GM12891 (cell line): ENCODE results near the gene RAB4B.

Experiments
- POLR2A ChIP-seq: IDR thresholded peaks from 2 replicates; pipeline ENCODE4 v1.6.1; 2011; ENCODE audit warnings: low read depth, low read length, control low read depth
- POLR2AphosphoS5 ChIP-seq: IDR thresholded peaks from 2 replicates; pipeline ENCODE4 v1.6.1; 2011; ENCODE audit warnings: low read depth, low read length, control low read depth

DNA sequence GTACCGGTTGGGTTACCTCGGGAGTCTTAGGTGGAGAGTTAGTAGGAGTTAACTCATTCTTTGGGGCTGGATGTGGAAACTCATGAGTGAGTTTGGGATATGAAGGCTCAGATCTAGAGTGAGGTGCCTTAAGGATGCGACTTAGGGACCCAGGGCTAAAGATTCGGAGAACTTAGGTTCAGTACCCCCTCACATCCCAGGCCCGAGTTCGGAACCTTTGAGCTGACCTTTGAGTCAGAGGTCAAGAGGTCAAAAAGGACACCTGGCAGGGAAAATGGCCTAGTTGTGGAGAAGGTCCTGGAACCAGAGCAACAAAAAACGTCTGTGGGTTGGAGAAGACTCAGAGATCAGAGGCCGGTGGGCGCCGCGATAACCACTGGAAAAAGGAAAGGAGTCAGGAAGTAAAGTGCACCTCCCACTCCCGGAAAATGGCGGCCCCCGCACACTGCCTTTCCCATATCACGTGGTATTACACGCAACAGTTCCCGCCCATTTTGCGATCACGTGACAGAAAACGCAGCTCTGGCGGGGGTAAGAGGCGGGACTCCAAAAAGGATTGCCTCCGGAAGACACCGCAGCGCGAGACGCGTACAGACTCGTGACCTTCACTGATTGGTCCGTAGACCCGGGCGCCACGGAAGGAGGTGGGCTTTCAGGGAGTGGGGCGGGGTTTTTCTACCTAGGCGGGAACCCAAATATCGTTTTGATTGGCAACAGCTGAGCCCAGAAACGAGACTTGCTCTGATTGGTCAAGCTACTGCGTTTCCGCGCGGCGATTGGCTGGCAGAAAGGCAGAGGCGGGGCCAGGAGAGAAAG lies 27.8 kb upstream of the RAB4B start, which contains the start of gene ACTMAP:
- TF ChIP-seq POLR2A (peak; percentile 22; the same call in 1 of the 2 replicates), POLR2AphosphoS5 (no peak; the same call in 1 of the 2 replicates)
